Fibroblast of the conjunctiva (primary cell): Measurements from ENCODE around the gene POP4.
"Not testable (repeated sequence)": the region's sequence is repeated elsewhere in the genome, so short reads cannot be mapped to it uniquely, and the experiment has no call there.

Experiments
- DNase-seq: peaks from one replicate; pipeline ENCODE4 v3.0.0-alpha.2; 2010; ENCODE audit warnings: low read depth

The POP4 gene, protein sequence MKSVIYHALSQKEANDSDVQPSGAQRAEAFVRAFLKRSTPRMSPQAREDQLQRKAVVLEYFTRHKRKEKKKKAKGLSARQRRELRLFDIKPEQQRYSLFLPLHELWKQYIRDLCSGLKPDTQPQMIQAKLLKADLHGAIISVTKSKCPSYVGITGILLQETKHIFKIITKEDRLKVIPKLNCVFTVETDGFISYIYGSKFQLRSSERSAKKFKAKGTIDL

DNA sequence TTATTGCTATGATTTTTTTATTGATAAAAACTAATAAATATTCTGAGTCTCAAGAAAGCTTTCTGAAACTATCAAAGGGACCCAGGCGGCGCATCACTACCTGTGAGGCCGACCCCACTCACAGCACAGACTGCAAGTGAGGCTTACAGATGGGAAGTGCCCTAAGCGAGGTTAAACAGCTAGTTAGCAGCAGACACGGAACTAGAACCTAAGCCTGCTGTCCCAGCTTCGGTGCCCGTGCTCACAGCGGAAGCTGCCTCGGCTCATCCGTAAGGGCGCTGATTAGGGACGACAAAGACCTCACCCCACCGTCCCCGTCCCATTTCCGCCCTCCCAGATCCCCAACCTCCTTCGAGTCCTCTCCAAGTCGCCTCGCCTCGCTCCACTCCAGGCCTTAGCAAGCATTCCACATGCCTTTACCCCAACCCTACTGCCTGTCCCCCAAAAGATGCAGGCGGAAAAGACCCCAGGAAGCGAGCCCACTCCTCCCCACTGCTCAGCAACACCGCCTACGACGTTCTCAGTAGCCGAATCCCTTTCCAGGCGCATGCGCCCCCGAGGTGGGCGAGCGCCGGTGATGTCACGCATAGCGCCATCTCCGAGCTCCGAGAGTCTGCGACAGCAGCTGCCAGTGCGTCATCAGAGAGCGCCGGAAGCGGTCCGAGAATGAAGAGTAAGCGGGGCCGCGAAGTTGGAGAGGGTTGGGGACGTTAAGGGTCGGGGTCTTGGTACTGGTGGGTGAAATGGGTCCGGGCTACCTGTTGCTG is at the start of gene POP4:
TSS of gene POP4 (plus strand) at position 631 of the 767 bp plus-strand sequence. CDS start at position 667, 36 bp downstream.
- DNase-seq = peak; percentile 88

DNA sequence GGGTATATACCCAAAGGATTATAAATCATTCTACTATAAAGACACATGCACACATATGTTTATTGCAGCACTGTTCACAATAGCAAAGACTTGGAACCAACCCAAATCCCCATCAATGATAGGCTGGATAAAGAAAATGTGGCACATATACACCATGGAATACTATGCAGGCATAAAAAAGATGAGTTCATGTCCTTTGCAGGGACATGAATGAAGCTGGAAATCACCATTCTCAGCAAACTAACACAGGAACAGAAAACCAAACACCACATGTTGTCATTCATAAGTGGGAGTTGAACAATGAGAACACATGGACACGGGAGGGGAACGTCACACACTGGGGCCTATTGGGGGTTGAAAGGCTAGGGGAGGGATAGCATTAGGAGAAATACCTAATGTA is 47.0 kb upstream of the POP4 start:
- DNase-seq = not testable (repeated sequence)

DNA sequence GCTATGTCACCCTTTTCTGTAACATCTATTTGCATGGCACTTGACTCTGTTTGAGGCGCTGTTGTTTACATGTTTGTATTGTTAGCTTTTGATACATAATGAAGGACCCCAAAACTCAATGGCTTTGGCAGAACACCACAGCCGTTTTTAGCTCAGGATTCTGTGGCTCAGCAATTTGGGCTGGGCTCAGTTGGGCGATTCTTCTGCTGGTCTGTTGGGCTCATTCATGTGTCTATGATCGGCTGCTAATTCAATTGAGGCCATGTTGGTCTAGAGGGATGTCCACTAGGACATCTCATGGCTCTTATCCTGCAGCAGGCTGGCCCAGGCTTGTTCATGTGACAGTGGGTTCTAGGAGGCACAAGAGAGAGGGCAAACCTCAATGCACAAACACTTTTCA is 46.3 kb upstream of the POP4 start:
- no peak for DNase-seq

DNA sequence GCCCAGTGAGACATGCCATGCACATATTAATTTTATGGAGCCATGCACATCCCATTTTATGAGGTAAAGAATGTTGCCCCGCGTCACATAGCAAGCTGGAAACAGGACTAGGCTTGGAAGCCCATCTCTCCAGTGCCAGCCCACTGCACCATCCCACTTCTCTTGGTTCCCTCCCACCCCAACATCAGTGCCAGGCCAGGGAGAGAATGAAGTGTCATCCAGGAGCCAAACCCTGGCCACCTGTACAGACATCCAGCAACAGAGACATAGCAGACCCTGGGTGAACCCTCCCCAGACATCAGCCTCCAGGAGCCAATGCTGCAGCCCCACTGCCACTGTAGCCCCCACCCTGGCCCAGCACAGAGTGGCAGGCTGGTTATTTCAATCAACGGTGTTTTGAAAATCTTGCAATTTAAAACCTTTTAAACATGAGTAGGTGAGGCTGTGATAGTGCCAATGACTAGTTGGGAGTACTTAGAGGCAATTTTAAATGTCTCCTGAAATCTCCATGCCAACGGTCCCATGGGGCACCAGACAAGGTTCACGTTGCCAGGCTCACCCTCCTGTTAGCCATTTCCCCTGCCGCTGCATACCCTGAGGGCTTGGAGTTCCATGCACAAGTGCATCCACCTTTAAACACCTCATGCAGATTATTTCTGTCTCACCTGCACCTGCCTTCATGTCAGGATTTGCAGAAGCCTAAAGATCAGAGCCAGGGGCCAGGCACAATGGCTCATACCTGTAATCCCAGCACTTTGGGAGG is 45.6 kb upstream of the POP4 start:
- DNase-seq = no peak

DNA sequence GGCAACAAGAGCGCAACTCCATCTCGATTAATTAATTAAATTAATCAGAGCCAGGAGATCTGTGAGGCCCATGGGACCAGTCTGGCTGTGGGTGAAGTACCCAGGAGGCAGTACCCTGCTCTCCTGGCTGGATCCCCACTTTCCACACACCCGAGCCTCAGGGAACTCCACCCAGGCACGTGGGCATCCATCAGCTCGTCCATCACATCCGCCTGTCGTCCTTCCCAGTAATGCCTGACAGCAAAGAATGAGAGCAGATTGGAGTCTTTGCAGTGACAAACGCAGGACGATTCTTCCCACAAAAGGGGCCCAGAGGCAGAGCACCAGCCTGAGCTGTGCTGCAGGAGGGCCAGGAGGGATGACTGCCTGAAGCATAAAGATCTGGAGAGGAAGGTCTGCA is 44.5 kb upstream of the POP4 start:
- no peak for DNase-seq

DNA sequence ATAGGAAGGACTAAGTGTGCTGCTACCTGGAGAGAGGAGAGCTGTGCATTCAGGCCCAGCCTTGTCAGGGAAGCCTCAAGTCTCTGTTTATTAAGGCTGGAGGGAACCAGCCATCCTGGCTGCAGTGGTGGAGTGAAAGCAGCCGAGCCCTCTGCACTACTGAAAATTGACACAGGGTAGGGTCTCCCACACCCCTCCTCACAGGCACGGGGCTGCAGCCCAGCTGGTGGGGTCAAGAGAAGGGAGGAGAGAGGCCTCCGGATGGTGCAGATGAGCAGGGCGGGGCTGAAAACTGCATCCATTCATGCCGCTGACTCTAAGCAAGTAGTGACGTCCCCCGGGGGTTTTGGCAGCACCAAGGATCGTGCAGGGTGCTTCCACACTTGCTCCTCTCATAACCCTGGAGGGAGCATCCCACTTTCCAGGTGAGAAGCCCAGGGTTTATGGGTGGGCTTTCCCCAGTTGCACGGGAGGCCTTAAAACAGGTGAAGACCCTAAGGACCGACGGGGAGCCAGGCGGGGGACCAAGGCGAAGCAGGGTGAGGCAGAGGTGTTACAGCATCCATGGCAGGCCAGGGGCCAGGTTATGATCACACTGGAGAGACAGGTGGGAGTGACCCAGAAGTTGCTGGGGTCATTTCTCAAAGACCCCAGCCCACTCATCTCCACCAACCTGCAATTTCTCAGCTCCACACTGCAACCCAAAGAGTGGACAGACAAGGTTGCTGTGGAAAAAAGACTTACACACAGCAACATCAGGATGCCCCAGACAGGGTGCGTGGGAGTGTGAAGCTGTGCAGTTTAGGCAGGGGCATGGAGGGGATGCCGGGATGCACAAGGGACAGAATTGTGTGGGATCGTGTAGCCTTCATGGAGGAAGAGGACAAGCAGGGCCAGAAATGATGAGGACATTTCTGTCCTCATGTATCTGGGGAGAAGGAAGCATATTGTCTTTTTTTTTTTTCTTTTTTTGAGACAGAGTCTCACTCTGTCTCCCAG is 43.5 kb upstream of the POP4 start:
- DNase-seq = no peak

DNA sequence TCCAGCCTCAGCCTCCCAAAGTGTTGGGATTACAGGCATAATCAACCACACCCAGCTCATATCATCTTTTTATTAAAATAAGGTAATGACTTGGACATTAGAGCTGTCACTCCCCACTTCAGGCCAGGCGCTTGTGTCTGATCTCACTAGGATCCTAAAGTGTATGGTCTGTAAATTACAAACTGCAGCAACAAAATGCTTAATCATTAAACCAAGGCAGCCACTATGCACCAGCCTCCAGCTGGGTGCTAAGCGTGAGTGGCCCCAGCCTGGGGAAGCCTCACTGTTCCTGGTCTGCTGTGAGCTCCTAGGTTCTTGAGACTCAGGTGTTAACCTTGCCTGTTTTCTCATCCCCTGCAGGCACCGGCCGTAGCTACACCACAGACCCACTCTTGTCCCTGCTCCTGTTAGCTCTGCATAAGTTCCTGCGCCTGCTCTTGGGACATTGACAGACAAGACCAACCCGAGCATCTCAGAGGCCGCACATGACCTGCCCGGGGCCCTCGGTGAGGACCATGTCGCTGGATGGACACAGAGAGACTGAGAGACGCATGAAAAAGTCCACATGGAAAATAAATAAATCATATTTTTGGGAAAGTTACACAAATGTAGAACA is 42.5 kb upstream of the POP4 start:
- no peak for DNase-seq

DNA sequence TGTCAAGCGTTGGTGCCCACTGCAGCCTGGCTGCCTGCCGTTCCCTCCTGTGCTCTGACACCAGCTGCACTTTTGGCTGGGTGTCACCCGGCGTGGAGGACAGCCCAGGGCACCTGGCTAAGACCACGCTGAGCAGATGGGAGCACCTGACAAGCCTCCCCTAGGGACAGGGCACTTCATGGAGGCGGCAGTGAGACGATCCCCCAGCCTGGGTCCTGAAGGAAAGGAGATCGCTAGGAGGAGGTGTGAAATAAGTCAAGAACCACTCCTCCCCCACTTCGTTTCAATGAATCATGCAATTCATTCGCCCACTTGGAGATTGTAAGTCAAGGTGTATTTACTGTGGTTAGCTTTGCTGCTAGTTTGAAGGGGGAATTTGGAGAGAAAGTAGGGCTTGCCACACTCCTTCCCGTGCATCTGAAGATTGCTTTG is 41.5 kb upstream of the POP4 start:
- DNase-seq = no peak

DNA sequence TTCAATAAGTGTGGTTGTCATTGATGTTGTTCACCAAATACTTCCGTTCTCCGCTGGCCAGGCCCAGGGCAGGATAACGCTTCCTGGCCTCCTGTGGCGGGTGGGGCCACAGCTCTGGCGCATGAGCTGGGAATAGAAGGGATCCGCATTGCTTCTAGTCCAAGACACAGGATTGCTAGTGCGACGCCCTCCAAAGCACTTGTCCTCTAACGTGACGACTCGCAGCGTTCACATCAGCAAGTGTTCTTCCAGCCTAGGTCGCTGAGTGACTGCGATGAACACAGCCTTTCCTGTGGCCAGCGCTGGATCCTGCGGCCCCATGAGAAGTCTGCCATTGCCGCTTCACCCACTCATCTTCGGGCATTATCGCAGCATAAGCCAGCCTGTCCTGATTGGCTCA is 40.9 kb upstream of the POP4 start:
- no peak for DNase-seq

DNA sequence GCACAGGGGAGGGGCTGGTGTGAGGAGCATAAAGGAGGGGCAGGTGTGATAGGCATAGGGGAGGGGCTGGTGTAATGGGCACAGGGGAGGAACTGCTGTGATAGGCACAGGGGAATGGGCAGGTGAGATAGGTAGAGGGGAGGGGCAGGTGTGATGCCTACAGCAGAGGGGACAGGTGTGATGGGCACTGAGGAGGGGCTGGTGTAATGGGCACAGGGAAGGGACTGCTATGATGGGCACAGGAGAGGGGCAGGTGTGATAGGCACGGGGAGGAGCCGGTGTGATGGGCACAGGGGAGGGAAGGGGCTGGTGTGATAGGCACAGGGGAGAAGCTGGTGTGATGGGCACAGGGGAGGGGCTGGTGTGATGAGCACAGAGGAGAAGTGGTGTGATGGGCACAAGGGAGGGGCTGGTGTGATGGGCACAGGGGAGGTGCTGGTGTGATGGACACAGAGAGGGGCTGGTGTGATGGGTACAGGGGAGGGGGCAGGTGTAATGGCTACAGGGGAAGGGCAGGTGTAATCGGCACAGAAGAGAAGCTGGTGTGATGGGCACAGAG is 39.5 kb upstream of the POP4 start:
- DNase-seq = no peak

DNA sequence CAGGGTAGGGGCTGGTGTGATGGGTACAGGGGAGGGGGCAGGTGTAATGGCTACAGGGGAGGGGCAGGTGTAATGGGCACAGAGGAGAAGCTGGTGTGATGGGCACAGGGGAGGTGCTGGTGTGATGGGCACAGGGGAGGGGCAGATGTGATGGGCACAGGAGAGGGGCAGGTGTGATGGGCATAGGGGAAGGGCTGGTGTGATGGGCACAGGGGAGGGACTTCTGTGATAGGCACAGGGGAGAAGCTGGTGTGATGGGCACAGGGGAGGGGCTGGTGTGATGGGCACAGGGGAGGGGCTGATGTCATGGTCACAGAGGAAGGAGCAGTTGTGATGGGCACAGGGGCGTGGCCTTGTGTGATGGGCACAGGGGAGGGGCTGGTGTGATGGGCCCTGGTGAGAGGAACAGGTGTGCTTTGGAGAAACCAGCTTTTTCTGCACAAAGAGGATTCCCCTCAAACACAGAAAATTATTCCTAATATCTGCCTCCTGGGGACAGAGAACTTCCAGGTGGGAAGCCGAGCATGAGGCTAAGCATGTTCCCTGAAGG is 38.6 kb upstream of the POP4 start:
- no peak for DNase-seq

DNA sequence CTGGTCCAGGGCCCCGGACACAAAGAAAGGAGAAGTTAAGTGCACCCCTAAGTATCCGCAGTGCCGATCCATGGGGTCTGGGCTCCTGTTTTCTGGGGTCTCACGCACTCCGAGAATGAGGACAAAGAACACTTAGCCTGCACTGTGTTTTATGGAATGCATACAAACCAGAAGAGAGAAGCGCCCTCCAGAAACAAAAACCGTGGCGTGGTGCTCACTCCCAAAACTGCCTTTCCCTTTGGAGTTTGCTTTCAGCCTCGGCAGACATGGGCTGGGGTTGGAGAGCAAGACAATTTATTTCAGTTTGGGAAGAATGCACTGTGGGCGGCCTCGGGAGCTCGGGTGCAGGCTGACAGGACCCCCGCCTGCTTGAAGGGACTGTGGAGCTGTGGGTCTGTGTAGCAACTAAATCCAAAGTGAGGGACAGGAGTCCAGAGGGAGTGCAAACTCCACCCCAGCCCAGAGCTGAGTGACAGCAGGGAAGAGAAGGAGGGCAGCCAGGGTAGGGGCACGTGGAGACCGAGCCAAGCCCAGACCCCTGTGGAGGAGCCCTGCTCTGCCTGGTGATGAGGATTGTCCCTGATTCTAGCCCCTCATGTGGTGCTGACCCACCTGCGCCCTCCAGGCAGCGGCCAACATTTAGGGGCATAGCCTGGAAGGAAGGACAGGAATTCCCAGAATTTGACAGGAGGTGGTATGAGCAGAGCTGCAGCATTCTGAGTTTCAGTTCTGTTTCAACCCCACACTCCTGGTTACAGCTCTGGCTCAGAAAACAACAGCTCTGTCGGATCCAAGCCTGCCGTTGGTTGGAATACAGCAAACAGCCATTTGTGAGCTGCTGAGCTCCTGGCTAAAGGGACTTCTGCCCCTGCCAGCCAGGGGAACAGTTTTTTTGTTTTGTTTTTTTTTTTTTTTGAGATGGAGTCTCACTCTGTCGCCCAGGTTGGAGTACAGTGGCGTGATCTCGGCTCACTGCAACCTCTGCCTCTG is 37.8 kb upstream of the POP4 start:
- DNase-seq = no peak

DNA sequence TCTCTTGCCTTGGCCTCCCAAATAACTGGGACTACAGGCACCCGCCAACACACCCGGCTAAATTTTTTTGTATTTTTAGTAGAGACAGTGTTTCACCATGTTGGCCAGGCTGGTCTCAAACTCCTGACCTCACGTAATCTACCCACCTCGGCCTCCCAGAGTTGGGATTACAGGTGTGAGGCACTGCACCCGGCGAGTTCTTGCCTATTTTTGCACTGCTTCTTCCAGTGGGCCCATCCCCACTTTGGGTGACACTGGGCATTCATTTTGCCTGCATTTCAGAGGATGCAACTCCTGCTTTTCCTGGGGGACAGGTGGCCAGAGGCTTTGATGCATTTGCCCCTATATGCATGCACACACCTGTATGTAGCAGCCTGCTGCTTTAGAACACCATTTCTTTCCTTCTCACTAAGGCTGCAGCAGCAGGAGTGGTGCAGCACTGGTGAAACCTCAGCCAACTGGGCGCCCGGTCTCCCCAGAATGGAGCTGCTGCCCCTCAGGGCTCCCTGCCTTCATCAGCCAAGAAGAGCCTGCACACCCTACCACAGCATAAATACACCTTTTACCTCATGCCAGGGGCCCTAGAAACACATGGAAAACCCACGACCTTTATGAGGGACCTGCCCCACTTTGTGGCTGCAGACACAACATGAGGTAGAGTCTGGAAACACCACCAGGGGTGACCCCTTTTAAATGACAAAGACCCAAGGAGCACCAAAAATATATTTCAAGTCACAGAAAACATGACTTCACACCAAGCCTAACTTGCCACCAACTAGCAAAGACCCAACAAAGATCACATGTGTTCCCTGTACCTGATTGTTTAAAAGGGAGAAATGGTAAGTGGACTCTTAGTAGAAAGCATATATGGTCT is 36.8 kb upstream of the POP4 start:
- DNase-seq = no peak

DNA sequence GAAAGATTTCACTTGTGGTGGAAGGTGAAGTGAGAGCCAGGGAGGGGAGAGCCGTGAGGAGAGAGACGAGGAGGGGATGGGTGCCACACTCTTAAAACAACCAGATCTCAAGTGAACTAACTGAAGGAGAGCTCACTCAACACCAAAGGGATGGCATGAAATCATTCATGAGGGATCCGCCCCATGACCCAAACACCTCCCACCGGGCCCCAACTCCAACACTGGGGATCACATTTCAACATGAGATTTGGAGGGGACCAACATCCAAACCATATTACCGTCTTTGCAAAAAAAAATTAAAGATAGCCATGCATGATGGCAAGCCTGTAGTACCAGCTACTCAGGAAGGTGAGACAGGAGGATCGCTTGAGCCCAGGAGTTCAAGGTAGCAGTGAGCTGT is 34.9 kb upstream of the POP4 start:
- no peak for DNase-seq

DNA sequence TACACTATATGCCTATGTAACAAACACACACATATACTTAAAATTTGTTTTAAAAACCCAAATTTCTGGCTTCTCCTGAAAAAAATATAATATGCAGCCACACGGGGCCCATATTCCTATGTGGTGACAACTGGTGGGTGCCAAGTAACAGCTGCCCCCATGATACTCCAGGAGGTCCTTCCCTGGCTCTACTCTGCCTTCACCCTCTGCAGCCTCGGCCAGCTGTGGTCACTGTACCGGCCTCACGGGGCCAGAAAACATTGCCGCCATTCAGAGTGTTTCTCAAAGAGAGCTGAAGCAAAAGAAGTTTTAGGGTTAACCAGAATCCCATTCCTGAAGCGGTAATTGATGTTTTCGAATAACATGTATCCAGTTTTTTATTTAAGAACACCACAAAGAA is 32.6 kb upstream of the POP4 start:
- no peak for DNase-seq

DNA sequence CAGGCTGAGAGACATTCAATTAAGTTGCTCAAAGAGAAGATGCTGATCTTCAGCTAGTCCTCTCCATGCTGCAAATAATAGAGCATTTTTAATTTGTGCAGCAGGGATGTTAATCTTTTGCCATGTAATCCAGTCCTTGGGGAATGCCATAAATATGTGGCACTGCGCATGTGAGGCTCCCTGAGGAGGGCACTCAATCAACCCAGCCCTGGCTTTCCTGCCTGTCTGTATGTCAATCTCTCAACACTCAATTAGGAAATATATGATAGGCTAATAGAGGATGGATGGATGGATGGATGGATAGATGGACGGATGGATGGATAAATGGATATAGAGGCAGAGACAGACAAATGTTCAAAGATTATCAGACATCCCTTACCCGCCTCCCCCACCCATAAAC is 31.6 kb upstream of the POP4 start:
- DNase-seq = no peak

DNA sequence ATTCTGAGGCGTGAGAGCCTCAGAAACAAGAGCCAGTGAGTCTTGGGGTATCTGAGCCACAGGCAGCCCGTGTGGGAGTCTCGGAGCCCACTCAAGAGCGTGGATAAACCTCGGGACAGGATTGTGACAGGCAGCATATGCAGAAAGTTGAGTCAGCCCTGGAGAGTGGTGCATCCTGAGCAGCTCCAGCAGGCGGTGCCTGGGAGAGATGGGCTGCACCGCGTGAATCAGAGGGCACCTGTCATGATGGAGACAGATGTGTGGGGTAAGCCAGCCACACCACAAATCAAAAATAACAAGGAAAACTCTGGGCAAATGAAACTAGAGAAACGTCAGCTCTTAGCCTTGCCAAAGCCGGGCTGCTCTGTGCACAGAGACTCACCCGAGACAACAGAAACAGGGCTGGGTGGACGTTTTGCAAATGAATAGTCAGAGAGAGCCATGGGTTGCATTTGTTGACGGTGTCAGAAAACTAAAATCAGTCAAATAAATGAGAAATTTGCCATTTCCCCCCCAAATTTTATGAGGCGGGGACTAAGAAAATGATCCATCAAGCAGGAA is 30.0 kb upstream of the POP4 start:
- DNase-seq = no peak
